HG02870 (cell line): ENCODE results near the gene TNRC6A.
"Not testable (repeated sequence)": the region's sequence is repeated elsewhere in the genome, so short reads cannot be mapped to it uniquely, and the experiment has no call there.

Experiments used
- ATAC-seq: cut with Tn5 transposase; IDR thresholded peaks from one replicate; pipeline ENCODE4 v1.9.1; 2021; ENCODE audit warnings: mild to moderate bottlenecking, moderate library complexity; ENCODE audit not compliant: unreplicated experiment

Gene TNRC6A

GRCh38 chr16:24729243-24729950, at the start of gene TNRC6A:
TSS of gene TNRC6A (plus strand) at chr16:24729651. CDS start at chr16:24729842, 191 bp downstream.
- peak; percentile 78 for ATAC-seq

GRCh38 chr16:24681793-24682192, 47.7 kb upstream of the TNRC6A start:
- no peak for ATAC-seq

- ATAC-seq = no peak
Observed at GRCh38 chr16:24683250-24683649, 46.2 kb upstream of the TNRC6A start.

GRCh38 chr16:24683847-24684493, 45.5 kb upstream of the TNRC6A start:
- ATAC-seq = no peak

GRCh38 chr16:24685539-24686432, 43.7 kb upstream of the TNRC6A start:
- ATAC-seq = no peak

- no peak for ATAC-seq
Observed at GRCh38 chr16:24686678-24687077, 42.8 kb upstream of the TNRC6A start.

- no peak for ATAC-seq
Observed at GRCh38 chr16:24688359-24688758, 41.1 kb upstream of the TNRC6A start.

GRCh38 chr16:24689128-24689527, 40.3 kb upstream of the TNRC6A start:
- ATAC-seq = no peak

GRCh38 chr16:24692854-24693253, 36.6 kb upstream of the TNRC6A start:
- no peak for ATAC-seq

GRCh38 chr16:24694931-24695330, 34.5 kb upstream of the TNRC6A start:
- no peak for ATAC-seq

GRCh38 chr16:24696699-24697098, 32.8 kb upstream of the TNRC6A start:
- ATAC-seq = no peak

GRCh38 chr16:24698308-24698707, 31.1 kb upstream of the TNRC6A start:
- ATAC-seq = no peak

- ATAC-seq = no peak
Observed at GRCh38 chr16:24699151-24699723, 30.2 kb upstream of the TNRC6A start.

- no peak for ATAC-seq
Observed at GRCh38 chr16:24700549-24701392, 28.7 kb upstream of the TNRC6A start.

GRCh38 chr16:24701521-24701951, 27.9 kb upstream of the TNRC6A start:
- no peak for ATAC-seq

- not testable (repeated sequence) for ATAC-seq
Observed at GRCh38 chr16:24707760-24708159, 21.7 kb upstream of the TNRC6A start.

- ATAC-seq = no peak
Observed at GRCh38 chr16:24713379-24713778, 16.1 kb upstream of the TNRC6A start.

- ATAC-seq = no peak
Observed at GRCh38 chr16:24717411-24717810, 12.0 kb upstream of the TNRC6A start.

GRCh38 chr16:24718967-24719521, 10.4 kb upstream of the TNRC6A start:
- no peak for ATAC-seq

- ATAC-seq = no peak
Observed at GRCh38 chr16:24721830-24722238, 7.6 kb upstream of the TNRC6A start.
